Bronchial epithelial cell (primary cell): Measurements from ENCODE around the gene DHX9. TPM values are rescaled to one million over a fixed set of nuclear protein-coding genes. Genes with fewer than 3 reads are reported as not detected.

ENCODE experiments used
- DNase-seq: peaks from one replicate; pipeline ENCODE4 v3.0.0-alpha.2; 2010; ENCODE audit warnings: low read depth
- FAIRE-seq: peaks from 2 replicates; lab custom pipeline; 2011; peaks lifted over from hg19 to GRCh38; lab: Jason Lieb, UNC
- H3K27me3 ChIP-seq: 2 replicates; pipeline ENCODE4 v1.5.1; 2011; ENCODE audit warnings: low read length; ENCODE audit not compliant: control insufficient read depth, insufficient read depth
- H3K36me3 ChIP-seq: 2 replicates; pipeline ENCODE4 v1.5.1; 2011; ENCODE audit warnings: low read length; ENCODE audit not compliant: control insufficient read depth, insufficient read depth
- H3K4me3 ChIP-seq: 2 replicates; pipeline ENCODE4 v1.5.1; 2011; ENCODE audit warnings: mild to moderate bottlenecking, low read depth, low read length, control low read depth
- total RNA-seq: library from RNA; depleted of rRNA; stranded (reverse); fragments of >200 nt; gene quantifications from 2 replicates; pipeline ENCODE4 v1.2.1, GENCODE V29; 2014
- TF ChIP-seq, protein P1 (sequence below): IDR thresholded peaks from 2 replicates; pipeline ENCODE4 v1.5.1; 2011; ENCODE audit warnings: mild to moderate bottlenecking, moderate library complexity, low read length, control low read depth, inconsistent platforms; ENCODE audit not compliant: insufficient read depth, severe bottlenecking

DHX9 gene
- total RNA-seq, 1 donor from 2014 or later: 96.9 TPM

DNA sequence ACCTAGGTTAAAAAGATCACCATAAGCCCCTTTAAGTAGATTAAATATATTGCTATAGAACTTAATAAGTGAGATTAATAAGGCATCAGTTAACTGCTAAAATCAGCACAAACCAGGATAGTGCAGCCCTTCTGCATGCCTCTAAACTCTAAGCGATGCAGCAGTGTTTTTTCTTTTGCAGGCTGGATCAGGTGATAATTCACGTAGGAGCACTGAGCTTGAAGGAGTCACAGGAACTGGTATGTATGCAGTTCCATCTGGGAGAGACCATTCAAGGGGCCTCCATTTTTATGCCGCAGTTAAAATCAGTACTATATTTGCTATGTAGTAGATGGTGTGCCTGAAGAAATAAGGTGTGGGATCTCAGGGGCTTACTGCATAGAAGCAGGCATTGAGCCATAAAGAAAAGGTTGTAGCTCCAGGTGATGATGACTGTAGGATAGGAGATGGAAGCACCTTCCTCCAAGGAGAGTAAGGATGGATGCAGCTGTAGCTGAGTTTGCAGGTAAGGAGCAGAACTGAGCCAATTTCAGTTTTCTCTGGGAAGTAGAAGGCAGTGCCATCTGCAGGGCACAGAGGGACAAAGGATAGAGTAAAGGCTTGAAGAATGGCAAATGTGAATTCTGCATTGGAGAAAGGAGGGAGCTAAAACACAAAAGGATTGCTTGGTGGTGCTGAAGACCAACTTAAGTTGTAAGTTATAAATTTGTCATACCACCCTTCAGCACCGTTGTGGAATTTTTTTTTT is 27.0 kb upstream of the DHX9 start:
- DNase-seq (no peak), FAIRE-seq (peak; percentile 76)
- Histone ChIP-seq H3K4me3 (no peak overlapping the region), H3K27me3 (no peaks in the 10 kb centered on the region), H3K36me3 (no peaks in the 10 kb centered on the region)
- TF ChIP-seq, protein P1, sequence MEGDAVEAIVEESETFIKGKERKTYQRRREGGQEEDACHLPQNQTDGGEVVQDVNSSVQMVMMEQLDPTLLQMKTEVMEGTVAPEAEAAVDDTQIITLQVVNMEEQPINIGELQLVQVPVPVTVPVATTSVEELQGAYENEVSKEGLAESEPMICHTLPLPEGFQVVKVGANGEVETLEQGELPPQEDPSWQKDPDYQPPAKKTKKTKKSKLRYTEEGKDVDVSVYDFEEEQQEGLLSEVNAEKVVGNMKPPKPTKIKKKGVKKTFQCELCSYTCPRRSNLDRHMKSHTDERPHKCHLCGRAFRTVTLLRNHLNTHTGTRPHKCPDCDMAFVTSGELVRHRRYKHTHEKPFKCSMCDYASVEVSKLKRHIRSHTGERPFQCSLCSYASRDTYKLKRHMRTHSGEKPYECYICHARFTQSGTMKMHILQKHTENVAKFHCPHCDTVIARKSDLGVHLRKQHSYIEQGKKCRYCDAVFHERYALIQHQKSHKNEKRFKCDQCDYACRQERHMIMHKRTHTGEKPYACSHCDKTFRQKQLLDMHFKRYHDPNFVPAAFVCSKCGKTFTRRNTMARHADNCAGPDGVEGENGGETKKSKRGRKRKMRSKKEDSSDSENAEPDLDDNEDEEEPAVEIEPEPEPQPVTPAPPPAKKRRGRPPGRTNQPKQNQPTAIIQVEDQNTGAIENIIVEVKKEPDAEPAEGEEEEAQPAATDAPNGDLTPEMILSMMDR: peak; percentile 30

DNA sequence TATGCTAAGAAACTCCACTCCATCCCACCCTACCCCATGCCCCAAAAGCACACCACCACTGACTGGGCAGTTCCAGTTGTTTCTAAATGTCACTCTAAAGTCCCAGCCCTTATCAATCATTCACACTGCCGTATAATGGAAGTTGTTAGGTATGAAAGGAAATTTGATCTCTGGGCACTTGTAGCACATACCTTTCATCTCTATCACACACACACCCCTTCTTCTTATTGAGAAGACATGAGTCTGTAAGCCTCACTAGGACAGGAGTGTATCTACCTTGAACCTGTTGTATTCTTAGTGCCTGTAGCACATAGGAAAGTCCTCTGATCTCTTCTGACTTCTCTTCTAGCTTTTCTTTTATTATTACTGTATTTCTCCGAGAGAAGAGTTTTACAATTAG is 22.3 kb upstream of the DHX9 start:
- no peak for FAIRE-seq
- Histone ChIP-seq H3K27me3 (no peaks in the 10 kb centered on the region), H3K4me3 (no peak overlapping the region), H3K36me3 (peaks cover 3% of the 10 kb centered on the region)
- TF ChIP-seq, protein P1: no peak
- peak; percentile 30 for DNase-seq

DNA sequence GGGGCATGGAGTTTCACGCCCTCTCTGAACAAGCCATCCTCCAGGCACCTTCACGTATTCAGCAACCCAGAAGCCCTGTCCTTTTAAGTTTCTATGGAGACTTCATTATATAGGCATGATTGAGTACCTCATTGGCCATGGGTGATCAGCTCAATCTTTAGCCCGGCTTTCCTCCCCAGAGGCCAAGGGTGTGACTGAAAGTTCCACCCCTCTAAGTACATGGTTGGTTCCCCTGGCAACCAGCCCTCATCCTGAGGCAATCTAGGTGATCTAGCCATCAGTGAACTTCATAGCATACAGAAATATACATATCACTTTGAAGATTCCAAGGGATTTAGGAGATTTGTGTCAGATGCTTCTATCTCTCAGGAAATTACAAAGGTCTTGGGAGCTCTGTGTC is 21.3 kb upstream of the DHX9 start:
- FAIRE-seq (no peak), DNase-seq (no peak)
- TF ChIP-seq, protein P1: no peak
- no peak overlapping the region for H3K4me3 ChIP-seq
- H3K27me3 ChIP-seq: no peaks in the 10 kb centered on the region
- H3K36me3 ChIP-seq: peaks cover 3% of the 10 kb centered on the region

DNA sequence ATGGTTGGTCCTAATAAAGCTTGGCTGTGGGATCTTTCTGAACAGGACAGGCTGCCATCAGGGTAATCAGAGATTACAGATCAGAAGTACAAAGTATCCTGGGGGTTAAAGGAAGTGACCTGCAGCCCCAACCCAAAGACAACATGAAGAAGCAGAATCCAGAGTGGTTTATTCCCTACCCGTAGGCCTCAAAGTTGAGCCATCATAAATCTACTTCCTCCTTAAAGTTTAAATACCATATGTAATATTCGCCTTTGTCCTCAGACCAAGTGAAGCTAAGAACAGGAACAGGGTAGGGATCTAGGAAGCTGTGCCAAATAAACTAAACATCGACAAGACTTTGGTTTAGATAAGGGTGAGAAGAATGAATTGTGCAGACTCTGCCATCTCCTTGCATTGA is 15.9 kb upstream of the DHX9 start:
- H3K27me3 ChIP-seq: no peaks in the 10 kb centered on the region
- FAIRE-seq: no peak
- H3K36me3 ChIP-seq: peaks cover 2% of the 10 kb centered on the region
- TF ChIP-seq, protein P1: no peak
- no peak overlapping the region for H3K4me3 ChIP-seq
- DNase-seq: no peak

DNA sequence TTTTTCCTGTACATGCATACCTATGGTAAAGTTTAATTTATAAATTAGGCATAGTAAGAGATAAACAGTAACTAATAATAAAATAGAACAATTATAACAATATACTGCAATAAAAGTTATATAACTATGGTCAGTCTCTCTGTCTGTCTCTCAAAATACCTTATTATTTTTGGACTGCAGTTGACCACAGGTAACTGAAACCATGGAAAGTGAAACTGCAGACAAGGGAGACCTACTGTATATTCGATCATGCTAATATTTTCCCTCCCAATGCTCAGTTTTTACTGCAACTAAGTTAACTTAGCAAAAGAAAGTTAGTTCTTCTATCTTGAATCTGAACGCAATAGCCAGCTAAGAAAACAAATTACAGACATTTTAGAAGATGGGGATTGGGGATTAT is 12.3 kb upstream of the DHX9 start:
- Histone ChIP-seq H3K4me3 (no peak overlapping the region), H3K27me3 (no peaks in the 10 kb centered on the region), H3K36me3 (no peaks in the 10 kb centered on the region)
- no peak for DNase-seq
- TF ChIP-seq, protein P1: no peak
- no peak for FAIRE-seq
